OCI-LY7 (cell line): ENCODE data around the gene KLK10.

Experiments
- EZH2phosphoT487 ChIP-seq: fragments of 200-600 bp; sonication (generic); IDR thresholded peaks from 2 replicates; pipeline ENCODE4 v1.6.1; 2018; ENCODE audit warnings: low read depth, borderline replicate concordance, mild to moderate bottlenecking, mixed run types, antibody characterized with exemption, low read length, moderate library complexity, mixed read lengths
- TF ChIP-seq, protein P1 (sequence below): fragments of 200-600 bp; sonication (generic); conservative IDR thresholded peaks from 2 replicates; pipeline ENCODE4 v1.5.1; 2014; ENCODE audit warnings: mild to moderate bottlenecking, antibody characterized with exemption, low read length, moderate library complexity, mixed read lengths

DNA sequence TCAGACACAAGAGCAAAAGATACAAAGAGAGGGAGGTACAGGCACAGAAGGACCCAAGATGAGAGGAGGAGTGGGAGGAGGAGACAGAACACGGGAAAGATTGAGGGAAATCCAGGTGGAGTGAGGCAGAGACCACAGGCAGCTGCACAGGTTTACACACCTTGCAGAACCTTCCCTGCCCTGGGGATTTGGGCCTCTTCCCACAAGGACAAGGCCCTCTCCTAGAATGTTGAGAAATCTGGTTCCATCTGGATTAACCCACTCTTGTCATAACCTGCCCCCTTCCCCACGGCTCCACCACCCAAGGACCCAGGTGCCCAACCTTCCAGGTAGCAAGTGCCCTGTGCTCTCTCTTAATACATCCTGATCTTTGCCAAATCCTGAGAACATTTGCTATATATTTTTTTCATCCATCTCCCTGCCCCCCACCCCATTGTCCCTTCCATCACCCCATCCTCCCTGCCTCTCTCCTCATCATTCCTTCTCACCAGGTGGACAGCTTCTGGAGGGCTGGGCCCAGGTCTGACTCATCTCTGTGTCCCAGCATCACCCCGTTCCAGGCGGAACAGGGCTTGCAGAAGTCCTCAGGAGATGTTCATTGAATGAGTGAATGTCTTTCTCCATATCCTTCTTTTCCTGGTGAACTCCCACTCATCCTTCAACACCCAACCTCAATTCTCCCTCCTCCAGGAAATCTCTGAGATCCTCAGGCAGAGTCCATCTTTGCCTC is 9.3 kb downstream of the KLK10 start:
- TF ChIP-seq, protein P1, sequence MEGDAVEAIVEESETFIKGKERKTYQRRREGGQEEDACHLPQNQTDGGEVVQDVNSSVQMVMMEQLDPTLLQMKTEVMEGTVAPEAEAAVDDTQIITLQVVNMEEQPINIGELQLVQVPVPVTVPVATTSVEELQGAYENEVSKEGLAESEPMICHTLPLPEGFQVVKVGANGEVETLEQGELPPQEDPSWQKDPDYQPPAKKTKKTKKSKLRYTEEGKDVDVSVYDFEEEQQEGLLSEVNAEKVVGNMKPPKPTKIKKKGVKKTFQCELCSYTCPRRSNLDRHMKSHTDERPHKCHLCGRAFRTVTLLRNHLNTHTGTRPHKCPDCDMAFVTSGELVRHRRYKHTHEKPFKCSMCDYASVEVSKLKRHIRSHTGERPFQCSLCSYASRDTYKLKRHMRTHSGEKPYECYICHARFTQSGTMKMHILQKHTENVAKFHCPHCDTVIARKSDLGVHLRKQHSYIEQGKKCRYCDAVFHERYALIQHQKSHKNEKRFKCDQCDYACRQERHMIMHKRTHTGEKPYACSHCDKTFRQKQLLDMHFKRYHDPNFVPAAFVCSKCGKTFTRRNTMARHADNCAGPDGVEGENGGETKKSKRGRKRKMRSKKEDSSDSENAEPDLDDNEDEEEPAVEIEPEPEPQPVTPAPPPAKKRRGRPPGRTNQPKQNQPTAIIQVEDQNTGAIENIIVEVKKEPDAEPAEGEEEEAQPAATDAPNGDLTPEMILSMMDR, result no peak
- TF ChIP-seq EZH2phosphoT487, result no peak
